Renal cortical epithelial cell (primary cell): ENCODE results near the gene TMEM50A. TPM values are rescaled to one million over a fixed set of nuclear protein-coding genes. Genes with fewer than 3 reads are reported as not detected.
"Not testable (repeated sequence)": the region's sequence is repeated elsewhere in the genome, so short reads cannot be mapped to it uniquely, and the experiment has no call there.

Experiments
- DNase-seq: peaks from one replicate; pipeline ENCODE4 v3.0.0-alpha.2; 2011; ENCODE audit warnings: low read depth
- total RNA-seq: library from RNA; depleted of rRNA; stranded (reverse); fragments of >200 nt; gene quantifications from 2 replicates; pipeline ENCODE4 v1.2.3, GENCODE V29; 2014

TMEM50A gene
- total RNA-seq, 1 donor from 2014 or later: 164 TPM

DNA sequence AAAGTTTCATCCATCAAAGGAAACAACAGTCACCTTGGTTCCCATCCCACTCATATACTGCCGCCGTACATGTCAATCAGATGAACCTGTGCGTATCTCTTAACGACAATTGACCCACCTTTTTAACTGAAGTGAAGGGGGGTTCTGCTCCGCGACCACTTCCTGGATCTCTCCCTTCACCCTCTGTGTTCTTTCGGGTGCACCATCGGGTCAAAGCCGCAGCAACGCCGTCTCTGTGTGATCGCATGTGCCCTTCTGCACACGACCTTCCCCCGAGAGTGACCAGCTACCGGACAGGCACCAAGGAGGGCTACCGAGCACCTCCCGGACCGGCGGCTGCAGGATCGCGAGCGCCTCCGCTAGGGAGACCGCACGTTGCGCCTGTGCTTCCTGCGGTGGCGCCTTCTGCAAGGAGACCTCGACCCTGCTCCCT is 1.2 kb upstream of the TMEM50A start:
- DNase-seq: not testable (repeated sequence)

DNA sequence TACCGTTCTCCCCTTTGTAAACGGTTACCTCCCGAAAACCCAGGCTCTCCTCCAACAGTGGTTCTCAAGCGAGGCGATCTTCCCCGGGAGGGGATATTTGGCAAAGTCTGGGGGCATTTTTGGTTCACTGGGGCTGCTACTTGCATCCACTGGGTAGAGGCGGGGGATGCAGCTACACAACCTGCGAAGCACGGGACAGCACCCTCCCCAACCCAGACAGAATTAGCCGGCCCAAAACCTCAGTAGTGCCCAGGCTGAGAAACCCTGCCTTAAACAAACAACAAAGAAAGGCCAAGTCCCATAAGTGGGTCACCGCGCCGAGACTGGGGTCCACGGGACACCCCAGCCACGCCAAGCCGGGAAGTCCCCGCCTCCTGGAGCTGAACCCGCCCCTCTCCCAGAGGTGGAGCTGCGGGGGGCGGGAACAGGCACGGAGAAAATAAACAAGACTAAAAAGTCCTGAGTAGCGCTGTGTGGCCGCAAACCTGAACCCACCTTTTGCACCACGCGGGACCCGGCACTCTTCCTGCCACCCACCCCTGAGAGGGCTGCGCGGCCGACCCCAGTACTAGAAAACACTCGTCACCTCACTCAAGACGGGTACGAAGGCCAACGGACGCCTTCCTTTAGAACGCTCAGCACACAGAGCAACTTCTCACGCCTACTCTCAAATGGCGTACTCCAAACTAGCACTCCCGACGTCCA is 499 bp upstream of the TMEM50A start:
- DNase-seq: not testable (repeated sequence)

DNA sequence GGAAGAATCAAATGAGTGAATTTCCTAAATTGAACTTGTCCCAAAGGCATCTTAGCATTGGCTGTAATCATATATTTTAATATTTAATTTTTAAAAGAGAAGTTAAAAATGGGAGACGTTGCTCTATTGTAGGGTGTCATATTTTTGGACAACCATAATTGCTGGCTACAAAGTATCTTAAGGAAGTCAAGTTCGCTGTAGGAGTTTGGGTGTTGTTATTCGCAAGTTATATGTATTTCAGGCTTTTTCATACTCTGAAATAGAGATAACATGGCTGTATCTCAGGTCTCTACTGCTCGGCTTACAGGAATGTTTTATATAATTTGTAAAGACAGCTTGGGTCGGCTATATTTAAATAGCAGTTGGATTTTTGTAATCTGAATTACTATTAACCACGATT is 852 bp downstream of the TMEM50A start:
- DNase-seq: no peak

DNA sequence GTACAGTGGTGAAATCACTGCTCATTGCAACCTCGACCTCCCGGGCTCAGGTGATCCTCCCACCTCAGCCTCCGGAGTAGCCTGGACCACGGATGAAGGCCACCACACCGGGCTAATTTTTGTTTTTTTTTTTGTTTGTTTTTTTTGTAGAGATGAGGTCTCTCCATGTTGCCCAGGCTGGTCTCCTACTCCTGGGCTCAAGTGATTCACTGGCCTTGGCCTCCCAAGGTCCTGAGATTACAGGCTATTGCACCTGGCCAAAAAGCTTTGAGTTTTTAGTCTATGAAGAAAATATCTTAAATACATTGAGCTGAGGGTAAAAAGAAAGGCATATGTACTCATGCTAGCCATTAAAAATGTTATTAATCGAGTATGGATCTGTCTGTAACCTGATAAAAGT is 3.6 kb downstream of the TMEM50A start:
- no peak for DNase-seq

DNA sequence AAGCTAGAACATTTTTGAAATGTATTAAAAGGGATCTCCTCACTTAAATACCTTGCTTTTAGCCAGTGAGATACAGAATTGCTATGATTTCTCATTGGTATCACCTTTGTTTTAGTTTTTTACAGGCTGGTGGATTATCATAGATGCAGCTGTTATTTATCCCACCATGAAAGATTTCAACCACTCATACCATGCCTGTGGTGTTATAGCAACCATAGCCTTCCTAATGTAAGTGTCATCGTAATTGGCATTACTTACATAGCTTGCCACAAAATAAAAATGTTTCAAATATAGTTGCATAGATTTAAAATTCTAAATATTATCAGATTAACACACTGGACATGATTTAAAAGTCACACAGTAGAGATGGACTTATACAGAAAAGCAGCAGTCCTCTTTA is 4.7 kb downstream of the TMEM50A start:
- DNase-seq: no peak

DNA sequence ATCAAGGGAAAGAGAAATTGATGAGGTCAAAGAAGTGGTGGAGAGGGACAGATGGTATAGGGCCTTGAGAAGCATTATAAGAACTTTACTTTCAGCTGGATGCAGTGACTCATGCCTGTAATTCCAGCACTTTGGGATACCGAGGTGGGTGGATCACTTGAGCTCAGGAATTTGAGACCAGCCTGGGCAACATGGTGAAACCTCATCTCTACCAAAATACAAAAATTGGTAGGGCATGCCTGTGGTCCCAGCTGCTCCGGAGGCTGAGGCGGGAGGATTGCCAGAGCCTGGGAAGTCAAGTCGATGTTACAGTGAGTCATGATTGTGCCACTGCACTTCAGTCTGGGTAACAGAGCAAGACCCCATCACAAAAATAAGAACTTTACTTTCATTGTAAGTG is 5.7 kb downstream of the TMEM50A start:
- DNase-seq: peak; percentile 41

DNA sequence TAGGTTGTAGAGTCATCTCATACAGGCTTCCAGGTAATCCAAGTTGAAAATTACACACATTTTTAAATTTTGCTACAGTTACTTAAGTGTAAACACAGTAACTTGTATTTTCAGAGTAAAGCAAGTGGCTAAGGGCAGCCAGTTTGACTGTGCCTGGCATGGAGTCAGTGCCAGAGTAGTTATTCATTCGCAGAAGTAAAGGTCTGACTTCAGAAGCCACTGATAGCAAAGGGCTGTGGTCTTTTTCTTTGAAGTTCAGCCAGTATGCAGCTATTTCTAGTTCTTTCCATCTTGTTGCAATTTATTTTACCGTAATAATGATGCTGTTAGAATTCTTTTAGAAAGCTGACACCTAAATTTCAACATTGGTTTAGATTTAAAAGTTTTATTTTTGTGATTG is 9.4 kb downstream of the TMEM50A start:
- no peak for DNase-seq

DNA sequence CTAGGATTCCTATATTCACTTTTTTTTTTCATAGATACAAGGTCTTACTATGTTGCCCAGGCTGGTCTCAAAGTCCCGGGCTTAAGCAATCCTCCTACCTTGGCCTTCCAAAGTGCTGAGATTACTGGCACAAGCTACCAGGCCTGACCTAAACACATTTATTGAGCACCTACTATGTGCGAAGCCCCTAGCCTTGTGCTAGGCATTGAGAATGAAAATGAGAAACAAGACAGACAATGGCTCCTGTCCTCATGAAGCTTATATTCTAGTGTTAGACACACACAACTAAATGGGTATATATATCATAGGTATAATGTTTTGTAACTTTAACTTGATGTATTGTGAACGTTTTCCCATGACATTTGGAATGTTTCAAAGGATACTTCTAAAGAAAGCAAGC is 11.5 kb downstream of the TMEM50A start:
- no peak for DNase-seq

DNA sequence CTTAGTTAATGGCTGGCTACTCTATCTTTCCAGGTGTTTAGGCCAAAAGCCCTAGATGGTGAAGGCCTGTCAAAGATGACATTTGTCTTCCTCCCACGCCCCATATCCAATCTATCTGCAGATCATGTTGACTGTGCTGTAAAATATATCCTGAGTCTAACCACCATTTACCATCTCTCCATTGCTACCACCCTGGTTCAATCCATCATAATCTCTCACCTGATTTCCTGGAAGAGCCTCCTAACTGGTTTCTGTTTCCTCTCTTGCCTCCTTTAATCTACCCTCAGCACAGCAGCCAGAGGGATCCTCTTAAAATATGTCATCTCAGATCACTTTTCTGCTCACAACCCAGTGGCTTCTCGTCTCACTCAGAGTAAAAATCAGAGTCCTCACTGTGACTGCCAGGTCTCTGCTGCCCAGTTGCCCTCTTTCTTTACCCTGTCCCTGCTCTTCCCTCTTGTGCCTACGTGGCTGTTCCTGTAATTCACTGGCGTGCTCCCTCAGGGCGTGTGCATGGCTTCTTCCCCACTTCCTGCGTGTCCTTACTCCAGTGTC is 17.8 kb downstream of the TMEM50A start:
- DNase-seq: no peak

DNA sequence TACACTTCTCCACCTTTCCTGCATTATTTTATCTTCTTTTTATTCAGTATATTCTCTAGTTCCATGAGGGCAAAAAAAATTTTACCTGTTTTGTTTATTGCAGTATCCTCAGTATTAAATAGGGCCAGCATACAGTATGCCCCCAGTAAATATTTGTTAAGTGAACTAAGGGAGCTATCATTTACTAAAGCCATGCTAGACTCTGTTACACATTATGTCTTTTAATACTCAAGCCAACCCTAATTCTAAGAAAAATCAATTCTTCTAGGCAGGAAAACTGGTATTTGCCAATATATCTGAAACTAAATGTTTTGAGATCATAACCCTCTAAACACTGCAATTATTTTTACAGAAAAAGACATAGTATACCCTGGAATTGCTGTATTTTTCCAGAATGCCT is 18.3 kb downstream of the TMEM50A start:
- DNase-seq: no peak

DNA sequence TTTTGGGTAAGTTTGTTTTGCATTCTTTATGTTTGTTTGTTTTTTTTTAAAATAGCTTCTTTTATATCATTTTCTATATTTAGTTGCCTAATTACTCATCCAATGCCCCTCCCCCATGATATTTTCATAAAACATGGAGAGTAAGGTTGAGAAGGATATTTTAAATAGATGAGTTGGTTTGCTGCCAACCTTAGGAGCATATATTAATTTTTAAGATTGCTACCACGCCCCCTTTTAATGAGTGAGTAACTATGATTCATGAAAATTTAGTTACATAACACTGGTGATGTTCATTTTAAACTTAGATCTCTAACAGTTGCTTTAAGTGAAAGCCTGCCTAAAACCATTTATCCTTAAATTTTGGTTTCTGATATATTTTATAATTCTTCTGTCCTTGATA is 18.7 kb downstream of the TMEM50A start:
- DNase-seq: no peak

DNA sequence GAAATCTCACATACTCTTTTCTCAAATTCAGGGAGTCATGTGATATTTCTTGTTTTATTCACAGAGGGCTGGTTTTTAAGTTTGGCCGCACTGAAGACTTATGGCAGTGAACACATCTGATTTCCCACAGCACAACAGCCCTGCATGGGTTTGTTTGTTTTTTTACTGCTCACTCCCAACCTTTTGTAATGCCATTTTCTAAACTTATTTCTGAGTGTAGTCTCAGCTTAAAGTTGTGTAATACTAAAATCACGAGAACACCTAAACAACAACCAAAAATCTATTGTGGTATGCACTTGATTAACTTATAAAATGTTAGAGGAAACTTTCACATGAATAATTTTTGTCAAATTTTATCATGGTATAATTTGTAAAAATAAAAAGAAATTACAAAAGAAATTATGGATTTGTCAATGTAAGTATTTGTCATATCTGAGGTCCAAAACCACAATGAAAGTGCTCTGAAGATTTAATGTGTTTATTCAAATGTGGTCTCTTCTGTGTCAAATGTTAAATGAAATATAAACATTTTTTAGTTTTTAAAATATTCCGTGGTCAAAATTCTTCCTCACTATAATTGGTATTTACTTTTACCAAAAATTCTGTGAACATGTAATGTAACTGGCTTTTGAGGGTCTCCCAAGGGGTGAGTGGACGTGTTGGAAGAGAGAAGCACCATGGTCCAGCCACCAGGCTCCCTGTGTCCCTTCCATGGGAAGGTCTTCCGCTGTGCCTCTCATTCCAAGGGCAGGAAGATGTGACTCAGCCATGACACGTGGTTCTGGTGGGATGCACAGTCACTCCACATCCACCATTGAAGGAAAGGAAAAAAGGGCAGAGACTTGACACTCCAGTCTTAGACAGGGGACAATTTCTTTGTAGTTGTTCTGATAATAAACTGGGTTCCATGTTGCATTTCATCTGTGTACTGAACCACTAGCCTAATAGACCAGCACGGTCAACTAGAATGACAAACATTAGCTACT is 22.8 kb downstream of the TMEM50A start:
- no peak for DNase-seq

DNA sequence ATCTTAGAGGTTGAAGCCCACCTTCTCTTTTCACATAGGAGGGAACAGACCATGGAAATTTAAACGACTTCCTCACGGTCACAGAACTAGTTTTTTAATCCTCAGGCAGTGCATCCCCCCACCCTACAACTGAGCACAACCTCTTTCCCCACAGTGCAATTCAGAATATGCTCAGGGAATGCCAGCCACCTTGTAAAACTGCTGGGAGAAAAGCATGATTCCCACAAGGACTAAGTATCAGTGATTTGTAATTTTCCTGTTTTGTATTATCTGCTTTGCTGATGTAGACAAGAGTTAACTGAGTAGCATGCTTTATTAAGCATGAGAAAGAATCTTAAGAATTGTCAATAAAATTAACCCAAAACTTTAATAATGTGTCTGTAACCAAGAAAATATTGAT is 23.8 kb downstream of the TMEM50A start:
- DNase-seq: no peak

DNA sequence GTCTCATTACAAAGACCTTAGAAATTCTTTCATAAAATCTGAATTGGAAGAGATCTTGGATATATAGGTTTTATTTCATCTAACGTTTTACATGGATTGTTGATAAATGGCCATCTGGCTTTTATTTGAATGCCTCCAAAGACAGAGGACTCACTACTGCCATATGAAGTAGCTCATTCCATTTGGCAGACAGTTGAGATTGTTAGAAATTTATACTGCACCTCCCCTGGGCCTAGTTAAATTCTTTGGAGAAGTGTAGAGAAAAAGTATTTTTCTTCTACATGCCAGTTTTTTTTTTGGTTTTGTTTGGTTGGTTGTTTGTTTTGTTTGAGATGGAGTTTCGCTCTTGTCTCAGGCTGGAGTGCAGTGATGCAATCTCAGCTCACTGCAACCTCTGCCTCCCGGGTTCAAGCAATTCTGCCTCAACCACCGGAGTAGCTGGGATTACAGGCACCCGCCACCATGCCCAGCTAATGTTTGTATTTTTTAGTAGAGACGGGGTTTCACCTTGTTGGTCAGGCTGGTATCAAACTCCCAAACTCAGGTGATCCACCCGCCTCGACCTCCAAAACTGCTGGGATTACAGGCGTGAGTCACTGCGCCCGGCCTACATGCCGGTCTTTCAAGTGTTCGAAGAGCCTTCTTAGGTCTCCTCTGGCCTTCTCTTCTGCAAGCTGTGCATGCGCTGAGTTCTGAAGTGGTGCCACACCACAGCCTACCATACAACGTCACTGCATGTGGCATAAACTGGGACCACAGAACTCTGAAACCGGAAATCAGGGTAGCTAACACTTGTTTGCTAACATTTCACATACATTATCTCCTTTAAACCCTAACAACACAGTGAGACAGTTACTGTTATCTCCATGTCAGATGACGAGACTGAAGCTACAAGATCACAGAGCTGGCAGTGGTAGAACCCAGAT is 24.8 kb downstream of the TMEM50A start:
- not testable (repeated sequence) for DNase-seq

DNA sequence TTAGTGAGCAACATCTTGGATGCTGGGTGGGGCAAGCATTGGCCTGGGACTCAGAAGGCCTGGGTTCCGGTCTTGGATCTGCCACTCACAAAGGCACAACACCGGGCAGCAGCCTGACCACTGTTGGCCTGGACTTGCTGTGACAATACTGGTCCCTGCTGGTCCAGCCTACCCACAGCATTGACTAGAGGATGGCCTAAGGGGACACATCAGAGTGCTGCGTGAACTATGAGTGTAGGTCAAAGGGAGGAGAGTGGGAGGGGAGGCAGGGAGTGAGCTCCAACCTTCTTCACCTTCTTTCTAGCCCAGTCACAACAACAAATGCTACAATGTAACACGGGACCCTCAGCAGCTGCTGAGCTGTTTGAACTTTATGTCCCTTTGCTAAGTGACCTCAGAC is 31.1 kb downstream of the TMEM50A start:
- no peak for DNase-seq

DNA sequence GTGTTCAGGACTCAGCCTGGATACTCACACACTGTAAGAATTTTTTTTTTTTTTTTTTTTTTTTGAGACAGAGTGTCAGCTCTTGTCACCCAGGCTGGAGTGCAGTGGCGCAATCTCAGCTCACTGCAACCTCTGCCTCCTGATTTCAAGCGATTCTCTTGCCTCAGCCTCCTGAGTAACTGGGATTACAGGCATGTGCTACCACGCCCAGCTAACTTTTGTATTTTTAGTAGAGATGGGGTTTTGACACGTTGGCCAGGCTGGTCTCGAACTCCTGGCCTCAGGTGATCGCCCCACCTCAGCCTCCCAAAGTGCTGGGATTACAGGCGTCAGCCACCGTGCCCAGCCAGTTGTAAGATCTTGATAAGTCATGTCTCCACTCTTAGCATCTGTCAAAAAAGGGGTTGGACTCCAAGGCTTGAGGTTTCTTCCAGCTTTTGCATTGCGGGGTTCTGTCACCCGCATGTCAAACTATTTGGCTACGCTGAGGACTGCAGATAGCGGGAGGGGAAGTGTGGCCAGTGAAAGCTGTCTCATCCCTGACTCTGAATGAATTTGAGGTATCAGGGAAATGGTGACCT is 31.6 kb downstream of the TMEM50A start:
- DNase-seq: not testable (repeated sequence)

DNA sequence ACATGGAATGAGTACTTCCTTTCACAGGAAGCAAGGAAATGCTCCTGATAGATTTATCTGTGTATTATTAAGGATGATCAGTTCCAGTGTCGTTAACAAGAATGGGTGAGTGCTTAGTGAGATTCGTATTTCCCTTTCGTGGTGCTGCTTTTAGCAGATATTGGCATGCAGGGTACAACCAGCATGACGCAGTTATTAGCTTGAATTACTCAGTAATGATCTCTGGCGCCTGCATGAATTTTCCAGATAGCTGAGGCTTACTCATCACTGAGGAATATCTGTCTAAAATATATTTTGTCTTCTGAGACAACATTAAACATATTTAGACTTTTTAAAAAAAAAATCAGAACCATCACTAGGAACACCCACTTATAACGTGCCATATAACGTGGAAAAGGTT is 33.6 kb downstream of the TMEM50A start:
- DNase-seq: not testable (repeated sequence)

DNA sequence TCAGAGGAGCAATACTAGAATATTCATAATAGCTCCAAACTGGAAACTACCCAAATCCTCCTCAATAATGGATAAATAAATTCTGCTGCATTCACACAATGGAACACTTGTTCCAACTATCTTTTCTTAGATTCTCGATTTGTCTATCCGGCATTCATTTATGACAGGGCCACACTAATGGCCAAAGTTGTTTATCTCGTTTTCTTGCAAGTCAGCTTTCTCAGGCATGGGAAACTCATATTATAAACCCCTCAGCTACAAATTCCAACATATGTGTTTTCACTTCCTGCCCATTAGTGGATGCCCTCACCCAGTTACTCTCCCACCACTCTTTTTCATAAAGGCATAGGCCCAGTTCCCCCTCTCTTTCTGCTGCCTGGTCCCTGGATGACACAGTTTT is 40.2 kb downstream of the TMEM50A start:
- DNase-seq: not testable (repeated sequence)

DNA sequence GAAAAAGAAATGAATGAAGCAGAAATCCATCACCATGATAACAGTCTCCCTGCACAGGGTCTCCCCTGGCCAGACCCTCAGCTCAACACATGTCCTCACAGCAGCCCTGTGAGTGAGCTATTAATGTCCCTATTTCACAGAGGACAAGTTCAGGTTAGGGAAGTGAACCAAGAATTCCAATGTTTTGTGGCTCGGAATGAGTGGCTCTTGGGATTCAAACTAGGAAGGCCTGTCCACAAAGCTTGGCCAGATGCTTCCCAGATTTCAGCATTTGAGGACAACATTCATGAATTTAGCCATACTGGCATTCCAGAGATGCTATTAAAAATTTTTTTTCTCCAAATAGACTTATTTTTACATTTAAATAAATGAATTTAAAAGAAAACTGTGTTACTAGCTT is 44.4 kb downstream of the TMEM50A start:
- not testable (repeated sequence) for DNase-seq

DNA sequence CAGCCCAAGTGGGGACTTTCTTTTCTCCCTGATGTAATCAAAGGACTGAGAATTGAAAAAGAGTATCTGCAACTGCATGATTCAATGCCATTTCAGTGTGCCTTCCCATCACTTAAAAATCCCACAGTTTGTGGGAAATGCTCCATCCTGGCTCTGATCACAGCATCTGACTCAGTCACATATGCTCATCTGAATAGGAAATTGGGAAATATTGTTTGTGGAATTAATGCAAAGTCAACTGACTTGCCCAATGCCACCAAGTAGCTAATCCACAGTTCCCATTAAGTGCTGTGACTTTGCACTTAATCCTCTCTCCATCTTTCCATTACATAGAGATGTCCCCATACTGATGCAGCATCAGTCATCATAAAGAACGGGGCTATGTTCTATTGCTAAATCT is 45.0 kb downstream of the TMEM50A start:
- DNase-seq: not testable (repeated sequence)

DNA sequence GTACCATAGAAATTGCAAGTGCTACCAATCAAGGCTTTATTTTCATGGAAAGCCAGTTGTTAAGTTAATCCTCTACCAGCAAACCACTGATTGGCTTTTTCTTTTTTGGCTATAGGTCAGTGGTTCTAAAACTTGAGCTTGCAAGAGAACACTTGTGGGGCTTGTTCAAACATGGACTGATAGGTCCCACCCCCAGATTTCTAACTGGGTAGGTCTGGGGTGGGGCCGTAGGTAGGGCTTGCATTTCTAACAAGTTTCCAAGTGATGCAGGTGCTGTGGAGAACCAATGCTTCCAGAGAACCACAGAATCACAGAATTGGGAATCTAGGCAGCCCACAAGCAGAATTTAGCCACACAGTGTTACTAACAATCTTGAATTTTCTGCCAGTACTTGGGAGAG is 45.7 kb downstream of the TMEM50A start:
- DNase-seq: not testable (repeated sequence)
